IPS DF 6.9 (cell line): ENCODE measurements around the gene LYZL4.

Experiments
- DNase-seq: peaks from one replicate; pipeline ENCODE4 v3.0.0-alpha.2; 2013; ENCODE audit warnings: low read depth, low spot score
- H3K27ac ChIP-seq: one replicate; pipeline ENCODE4 v1.5.1; 2013; ENCODE audit warnings: low read length, control low read depth
- H3K27me3 ChIP-seq: 2 replicates; pipeline ENCODE4 v1.6.1; 2013; ENCODE audit warnings: mild to moderate bottlenecking, low read length; ENCODE audit not compliant: control insufficient read depth, insufficient read depth
- H3K36me3 ChIP-seq: 2 replicates; pipeline ENCODE4 v1.6.1; 2013; ENCODE audit warnings: low read length; ENCODE audit not compliant: control insufficient read depth, insufficient read depth
- H3K4me1 ChIP-seq: 2 replicates; pipeline ENCODE4 v1.6.1; 2013; ENCODE audit warnings: low read length; ENCODE audit not compliant: control insufficient read depth, insufficient read depth
- H3K4me3 ChIP-seq: 2 replicates; pipeline ENCODE4 v1.5.1; 2013; ENCODE audit warnings: mild to moderate bottlenecking, low read length
- H3K9me3 ChIP-seq: 2 replicates; pipeline ENCODE4 v1.6.1; 2013; ENCODE audit warnings: low read length, inconsistent platforms; ENCODE audit not compliant: control insufficient read depth, insufficient read depth
- whole genome bisulfite sequencing: extraction: QIAGEN DNeasy Blood & Tissue Kit; methylation state at CpG from one replicate; pipeline ENCODE4 v1.1.7; 2013; ENCODE audit warnings: mixed read lengths, missing lambda C conversion rate; ENCODE audit not compliant: insufficient read length, insufficient coverage; 5-methylcytosine and 5-hydroxymethylcytosine counted together

Gene LYZL4

GRCh38 chr3:42402394-42403096, 7.9 kb downstream of the LYZL4 start:
- WGBS: no CpG with 5 or more reads among the region's 2 CpGs
- H3K4me1 ChIP-seq: no peaks in the 10 kb centered on the region
- no peaks in the 10 kb centered on the region for H3K9me3 ChIP-seq
- no peak for DNase-seq
- no peak overlapping the region for H3K4me3 ChIP-seq
- H3K27ac ChIP-seq: no peak overlapping the region
- no peaks in the 10 kb centered on the region for H3K36me3 ChIP-seq
- no peaks in the 10 kb centered on the region for H3K27me3 ChIP-seq

GRCh38 chr3:42398080-42398479, 12.3 kb downstream of the LYZL4 start:
- Histone ChIP-seq H3K27ac (no peak overlapping the region), H3K4me3 (no peak overlapping the region), H3K9me3 (no peaks in the 10 kb centered on the region), H3K36me3 (no peaks in the 10 kb centered on the region), H3K4me1 (no peaks in the 10 kb centered on the region), H3K27me3 (no peaks in the 10 kb centered on the region)
- DNase-seq: no peak
- no CpG with 5 or more reads among the region's 3 CpGs for WGBS

DNA sequence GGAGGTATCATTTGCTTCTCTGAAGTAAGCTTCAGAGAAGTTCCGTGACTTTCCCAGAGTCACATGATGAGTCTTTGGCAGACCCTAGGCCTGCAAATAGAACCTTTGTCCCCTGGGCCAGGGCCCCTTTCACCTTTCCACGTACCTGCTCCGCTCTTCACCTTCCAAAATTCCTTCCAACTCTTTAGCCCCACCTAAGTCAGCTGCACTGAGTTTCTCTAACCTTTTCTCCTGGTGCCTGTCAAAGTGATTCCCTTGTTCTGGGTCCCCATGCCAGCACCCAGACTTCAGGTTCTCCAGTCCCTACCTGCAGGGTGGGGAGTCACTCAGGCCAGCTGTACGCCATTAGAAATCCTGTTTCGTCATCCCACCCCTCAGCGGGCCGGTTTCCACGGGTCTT, 12.8 kb downstream of the LYZL4 start:
- Histone ChIP-seq H3K9me3 (no peaks in the 10 kb centered on the region), H3K27me3 (no peaks in the 10 kb centered on the region), H3K36me3 (no peaks in the 10 kb centered on the region), H3K4me1 (no peaks in the 10 kb centered on the region), H3K4me3 (no peak overlapping the region), H3K27ac (no peak overlapping the region)
- no peak for DNase-seq
- WGBS: no CpG with 5 or more reads among the region's 8 CpGs

GRCh38 chr3:42394579-42395288, 15.7 kb downstream of the LYZL4 start:
- no peaks in the 10 kb centered on the region for H3K4me1 ChIP-seq
- no peak for DNase-seq
- H3K27me3 ChIP-seq: no peaks in the 10 kb centered on the region
- H3K27ac ChIP-seq: no peak overlapping the region
- no CpG with 5 or more reads among the region's 12 CpGs for WGBS
- H3K36me3 ChIP-seq: no peaks in the 10 kb centered on the region
- no peaks in the 10 kb centered on the region for H3K9me3 ChIP-seq
- no peak overlapping the region for H3K4me3 ChIP-seq

- Histone ChIP-seq H3K9me3 (no peaks in the 10 kb centered on the region), H3K27ac (no peak overlapping the region), H3K4me3 (no peak overlapping the region), H3K36me3 (no peaks in the 10 kb centered on the region), H3K4me1 (no peaks in the 10 kb centered on the region), H3K27me3 (no peaks in the 10 kb centered on the region)
- WGBS: no CpG with 5 or more reads among the region's 10 CpGs
- DNase-seq: no peak
Observed at GRCh38 chr3:42387802-42388651, 22.4 kb downstream of the LYZL4 start.

DNA sequence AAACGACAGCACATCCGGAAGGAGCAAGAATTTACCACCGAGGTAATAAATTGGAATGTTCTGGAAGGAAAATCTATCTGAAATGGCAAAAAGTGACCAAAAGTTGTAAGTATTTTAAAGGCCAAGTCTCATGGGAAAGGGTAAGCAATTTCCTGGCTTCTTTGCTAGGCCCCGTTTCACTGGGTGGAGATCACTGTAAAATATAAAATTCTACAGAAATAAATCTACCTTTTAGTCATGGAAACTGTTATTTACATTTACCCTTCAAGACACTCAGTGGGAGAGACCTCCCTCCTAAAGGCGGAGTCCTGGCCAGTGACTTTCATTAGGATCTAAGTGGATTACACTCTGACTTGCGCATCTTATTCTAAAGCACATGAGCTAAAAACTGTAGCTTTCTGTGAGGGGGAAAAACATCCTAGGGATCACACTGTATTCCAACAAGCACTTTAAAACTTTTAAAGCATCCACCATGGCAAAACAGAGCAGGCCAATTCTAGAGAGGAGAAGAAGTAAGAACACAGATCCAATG, 28.8 kb downstream of the LYZL4 start:
- no peaks in the 10 kb centered on the region for H3K9me3 ChIP-seq
- whole genome bisulfite sequencing: no CpG with 5 or more reads among the region's 6 CpGs
- H3K27me3 ChIP-seq: no peaks in the 10 kb centered on the region
- no peak for DNase-seq
- H3K4me3 ChIP-seq: no peak overlapping the region
- H3K4me1 ChIP-seq: no peaks in the 10 kb centered on the region
- no peaks in the 10 kb centered on the region for H3K36me3 ChIP-seq
- H3K27ac ChIP-seq: no peak overlapping the region

DNA sequence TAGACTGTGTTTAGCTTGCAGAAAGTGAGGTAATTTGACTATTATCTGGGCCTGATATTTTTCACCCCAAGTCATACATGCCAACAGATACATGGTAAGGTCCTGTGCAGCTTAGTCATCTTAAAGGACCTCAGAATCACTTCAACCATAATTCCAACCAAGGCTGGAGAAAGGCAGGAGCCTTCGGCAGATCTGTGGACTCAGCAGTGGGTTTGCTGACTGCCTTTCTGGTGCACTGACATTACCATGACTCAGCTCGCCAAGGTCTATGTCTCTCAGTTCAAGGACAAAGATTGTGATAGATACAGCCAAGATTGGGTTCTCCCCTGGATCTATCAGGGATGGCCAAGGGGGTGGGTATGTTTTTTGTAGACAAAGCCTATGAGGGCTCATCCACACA, 32.7 kb downstream of the LYZL4 start:
- no peak for DNase-seq
- no CpG with 5 or more reads among the region's 2 CpGs for WGBS
- Histone ChIP-seq H3K27me3 (no peaks in the 10 kb centered on the region), H3K9me3 (no peaks in the 10 kb centered on the region), H3K27ac (no peak overlapping the region), H3K4me1 (no peaks in the 10 kb centered on the region), H3K4me3 (no peak overlapping the region), H3K36me3 (no peaks in the 10 kb centered on the region)

DNA sequence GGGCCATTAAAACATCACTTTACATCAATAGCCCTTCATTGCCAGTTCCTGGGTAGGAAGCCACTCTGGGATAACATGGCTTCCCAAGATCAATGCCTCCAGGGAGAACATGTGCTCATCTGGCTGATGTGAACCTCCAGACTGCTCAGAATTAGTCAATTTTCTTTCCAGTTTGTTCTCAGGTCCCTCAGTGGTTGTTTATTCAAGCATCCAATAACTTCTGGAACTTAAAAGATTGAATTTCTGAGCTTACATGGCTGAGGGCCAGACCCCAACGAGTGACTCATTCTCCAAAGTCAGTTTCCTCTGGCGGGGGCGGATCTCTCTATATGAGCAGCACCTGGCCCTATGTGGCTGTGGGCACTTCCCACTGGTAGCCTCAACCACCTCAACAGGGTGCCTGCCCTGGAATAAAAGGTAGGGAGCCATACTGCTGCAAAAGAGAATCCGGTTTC, 34.0 kb downstream of the LYZL4 start:
- WGBS: no CpG with 5 or more reads among the region's 4 CpGs
- Histone ChIP-seq H3K4me3 (no peak overlapping the region), H3K27me3 (no peaks in the 10 kb centered on the region), H3K9me3 (no peaks in the 10 kb centered on the region), H3K27ac (no peak overlapping the region), H3K4me1 (no peaks in the 10 kb centered on the region), H3K36me3 (no peaks in the 10 kb centered on the region)
- no peak for DNase-seq

DNA sequence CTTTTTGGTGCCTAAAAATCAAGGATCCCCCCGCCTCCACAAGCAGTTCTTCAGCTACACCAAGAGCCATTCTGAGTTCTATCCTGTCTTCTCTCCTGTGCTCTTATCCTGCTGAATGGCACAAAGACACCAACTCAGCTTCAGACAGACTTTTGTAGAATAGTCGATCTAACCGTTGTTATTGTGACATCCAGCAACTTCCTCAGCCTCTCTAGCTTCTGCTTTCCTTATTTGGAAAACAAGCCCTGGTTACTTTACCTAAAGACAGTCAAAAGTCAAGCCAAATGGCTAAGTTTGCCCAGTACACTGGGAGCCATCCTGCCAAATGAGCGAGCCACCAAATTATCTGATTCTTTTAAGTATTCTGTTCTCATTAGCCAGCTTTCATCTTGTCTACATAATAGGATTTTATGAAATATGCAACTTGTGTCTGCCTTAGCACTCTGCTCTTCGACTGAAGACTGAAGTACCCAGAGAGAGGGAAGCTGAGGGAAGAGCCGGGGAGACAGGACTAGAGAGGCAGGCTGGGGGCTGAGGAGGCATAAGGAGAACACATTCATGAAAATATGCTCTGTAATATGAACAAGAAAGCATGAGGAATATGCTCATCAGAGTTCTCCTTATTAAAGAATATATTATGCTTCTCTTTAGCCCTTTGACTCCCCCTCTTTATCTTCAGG, 35.1 kb downstream of the LYZL4 start:
- Histone ChIP-seq H3K4me1 (no peaks in the 10 kb centered on the region), H3K36me3 (no peaks in the 10 kb centered on the region), H3K4me3 (no peak overlapping the region), H3K9me3 (no peaks in the 10 kb centered on the region), H3K27me3 (no peaks in the 10 kb centered on the region), H3K27ac (no peak overlapping the region)
- no peak for DNase-seq
- WGBS: no CpG with 5 or more reads among the region's 6 CpGs

DNA sequence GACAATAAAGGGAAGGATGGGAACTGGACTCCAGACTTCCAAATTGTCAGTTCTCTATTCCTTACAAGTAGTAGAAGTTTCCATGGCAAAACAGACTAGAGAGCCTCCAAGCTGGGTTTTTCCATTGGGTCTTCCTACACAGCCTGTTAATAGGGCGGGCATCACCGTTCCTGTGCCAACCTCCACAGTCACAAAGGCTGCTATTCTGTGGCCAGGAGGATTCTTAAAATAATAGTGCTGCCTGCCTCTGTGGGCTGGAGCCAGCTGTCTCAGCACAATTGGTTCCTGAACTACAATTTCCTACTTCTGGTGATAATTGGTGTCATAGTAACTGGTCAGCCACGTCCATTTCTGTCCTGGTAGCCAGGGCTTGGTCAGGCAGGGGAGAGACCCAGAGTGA, 38.6 kb downstream of the LYZL4 start:
- DNase-seq: no peak
- no peaks in the 10 kb centered on the region for H3K36me3 ChIP-seq
- no CpG with 5 or more reads among the region's 3 CpGs for WGBS

More for the DNA sequence above, 38.6 kb downstream of the LYZL4 start:
- no peaks in the 10 kb centered on the region for H3K9me3 ChIP-seq
- no peak overlapping the region for H3K27ac ChIP-seq
- peaks cover 2% of the 10 kb centered on the region for H3K4me1 ChIP-seq
- H3K27me3 ChIP-seq: no peaks in the 10 kb centered on the region
- no peak overlapping the region for H3K4me3 ChIP-seq
